Mammary epithelial cell (primary cell): ENCODE results near the gene ZC3H18.

Source experiments
- CTCF ChIP-seq, 2 donors: IDR thresholded peaks in 1 of 2; conservative IDR thresholded peaks in 1 of 2; 2 replicates each; pipeline ENCODE4 v1.5.1; 2011 to 2012; ENCODE audit warnings: inconsistent platforms in 2 of 2, low read length in 2 of 2, mild to moderate bottlenecking in 2 of 2, control low read depth in 1 of 2, low read depth in 1 of 2; ENCODE audit not compliant: insufficient read depth in 1 of 2; ENCODE audit errors: extremely low read depth in 1 of 2
- EZH2 ChIP-seq: IDR thresholded peaks from 2 replicates; pipeline ENCODE4 v1.6.1; 2012; ENCODE audit warnings: low read length, inconsistent platforms, borderline replicate concordance

DNA sequence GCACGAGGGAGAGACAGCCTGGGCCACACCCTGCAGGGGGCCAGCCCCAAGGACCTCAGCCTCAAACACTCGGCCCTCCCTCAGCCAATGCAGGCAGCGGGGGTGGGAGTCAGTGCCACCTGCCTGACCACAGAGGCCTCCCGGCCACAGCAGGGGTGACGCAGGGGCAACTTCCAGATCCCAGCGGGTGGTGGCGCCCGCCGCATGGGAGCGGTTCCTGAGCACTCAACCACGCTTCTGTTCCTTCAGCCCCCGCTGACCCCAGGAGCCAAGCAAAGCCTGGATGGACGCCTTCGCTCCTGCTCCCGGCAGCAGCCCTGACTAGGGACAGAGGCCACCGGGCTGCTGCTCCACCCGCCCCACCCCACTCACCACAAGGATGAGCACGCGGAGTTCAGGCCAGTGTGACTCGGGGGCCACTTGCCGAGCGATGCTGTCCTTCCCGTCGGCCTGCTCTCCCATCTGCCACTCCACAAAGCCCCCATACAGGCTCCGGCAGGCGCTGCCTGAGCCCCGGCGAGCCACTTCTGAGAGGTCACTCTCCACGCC is 85.6 kb downstream of the ZC3H18 start:
- no peak for TF ChIP-seq CTCF (conservative IDR thresholded peaks at IDR 0.05 in 1 of 2, IDR thresholded peaks at IDR 0.05 in 1 of 2; ENCODE audit: extremely low read depth in 1 of 2, insufficient read depth in 1 of 2, low read depth in 1 of 2, low read length in 2 of 2)
- no peak for TF ChIP-seq EZH2
